Gastroesophageal sphincter (tissue), 4 donors: ENCODE results near the gene F2R. TPM values are rescaled to one million over a fixed set of nuclear protein-coding genes. Genes with fewer than 3 reads are reported as not detected.

Experiments
- ATAC-seq: fragments of 150-250 bp; one replicate; pipeline ENCODE4 v1.9.1; 2016; ENCODE audit warnings: mild to moderate bottlenecking, moderate library complexity
- H3K27ac ChIP-seq, 4 donors: fragments of 200-600 bp; sonication (generic) in 3 of 4; 1 replicate in 3 of 4; 2 replicates in 1 of 4; pipeline ENCODE4 v1.5.1; 2016 to 2019
- H3K27me3 ChIP-seq: fragments of 200-600 bp; sonication (generic); one replicate; pipeline ENCODE4 v1.5.1; 2019
- H3K36me3 ChIP-seq, 2 donors: fragments of 200-600 bp; sonication (generic); one replicate each; pipeline ENCODE4 v1.5.1; 2019; ENCODE audit warnings: control low read depth in 1 of 2
- H3K4me1 ChIP-seq, 3 donors: fragments of 200-600 bp; sonication (generic); 1 replicate in 2 of 3; 2 replicates in 1 of 3; pipeline ENCODE4 v1.5.1; 2016 to 2019; ENCODE audit warnings: control low read depth in 2 of 3
- H3K4me3 ChIP-seq, 2 donors: fragments of 200-600 bp; sonication (generic); one replicate each; pipeline ENCODE4 v1.5.1; 2019; ENCODE audit warnings: mild to moderate bottlenecking in 1 of 2, moderate library complexity in 1 of 2
- H3K9me3 ChIP-seq, 3 donors: fragments of 200-600 bp; sonication (generic); one replicate each; pipeline ENCODE4 v1.5.1; 2017 to 2019; ENCODE audit warnings: control low read depth in 2 of 3
- EP300 ChIP-seq: sonication (generic); formaldehyde crosslinking; IDR thresholded peaks from one replicate; pipeline ENCODE4 v1.6.1; 2017; ENCODE audit warnings: antibody characterized with exemption, mild to moderate bottlenecking
- POLR2A ChIP-seq, 2 donors: fragments of 450-650 bp; IDR thresholded peaks; one replicate each; pipeline ENCODE4 v1.6.1; 2017; ENCODE audit warnings: antibody characterized with exemption in 2 of 2, mild to moderate bottlenecking in 2 of 2, moderate library complexity in 1 of 2
- POLR2AphosphoS5 ChIP-seq: sonication (generic); formaldehyde crosslinking; IDR thresholded peaks from one replicate; pipeline ENCODE4 v1.6.1; 2017; ENCODE audit warnings: antibody characterized with exemption
- WGBS, 2 donors: methylation state at CpG; one replicate each; pipeline ENCODE4 v1.1.5; 2018; ENCODE audit warnings: low coverage in 1 of 2; 5-methylcytosine and 5-hydroxymethylcytosine counted together
- small RNA-seq, 4 donors: library from RNA; depleted of rRNA; stranded (forward); fragments of <200 nt; gene quantifications; one replicate each; pipeline ENCODE3, GENCODE V24; 2016
- total RNA-seq, 4 donors: library from RNA; depleted of rRNA; stranded (reverse); fragments of >200 nt; gene quantifications; one replicate each; pipeline ENCODE4 v1.1.0, GENCODE V29; 2016
- TF ChIP-seq, protein P1 (sequence below), 4 experiments: fragments of 200-600 bp in 2 of 4; fragments of 450-650 bp in 2 of 4; sonication (generic) in 1 of 4; IDR thresholded peaks; one replicate each; pipeline ENCODE4 v1.5.1; 2017 to 2019; ENCODE audit warnings: antibody characterized with exemption in 4 of 4, mild to moderate bottlenecking in 2 of 4, moderate library complexity in 2 of 4

The F2R gene
- total RNA-seq, 4 donors from 2014 or later, result 7.5 to 20.9 (median 11.3) TPM

DNA sequence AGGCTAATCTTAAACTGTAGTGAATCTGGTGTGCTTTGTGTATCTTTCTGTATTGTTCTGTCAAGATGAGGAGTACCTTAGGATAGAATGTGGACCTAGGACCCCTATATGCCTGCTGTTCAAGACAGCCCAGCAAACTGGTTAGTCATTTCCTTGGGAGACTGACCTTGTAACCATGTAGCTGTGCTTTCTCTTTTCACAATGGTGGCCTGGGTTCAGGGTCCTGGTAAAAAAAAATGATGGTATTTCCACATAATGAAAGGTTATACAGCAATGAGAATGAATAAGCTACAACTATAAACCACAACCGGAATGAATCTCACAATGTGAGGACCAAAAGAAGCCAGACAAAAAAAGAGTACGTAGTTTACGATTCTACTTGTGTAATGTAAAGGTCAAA, 66.5 kb downstream of the F2R start:
- 92 to 95% methylated on average over 3 of the region's 3 CpGs for WGBS, 2 donors
- no peak for ATAC-seq
- TF ChIP-seq POLR2A (IDR thresholded peaks at IDR 0.05) (no peak), EP300 (no peak), POLR2AphosphoS5 (no peak)
- TF ChIP-seq, protein P1, sequence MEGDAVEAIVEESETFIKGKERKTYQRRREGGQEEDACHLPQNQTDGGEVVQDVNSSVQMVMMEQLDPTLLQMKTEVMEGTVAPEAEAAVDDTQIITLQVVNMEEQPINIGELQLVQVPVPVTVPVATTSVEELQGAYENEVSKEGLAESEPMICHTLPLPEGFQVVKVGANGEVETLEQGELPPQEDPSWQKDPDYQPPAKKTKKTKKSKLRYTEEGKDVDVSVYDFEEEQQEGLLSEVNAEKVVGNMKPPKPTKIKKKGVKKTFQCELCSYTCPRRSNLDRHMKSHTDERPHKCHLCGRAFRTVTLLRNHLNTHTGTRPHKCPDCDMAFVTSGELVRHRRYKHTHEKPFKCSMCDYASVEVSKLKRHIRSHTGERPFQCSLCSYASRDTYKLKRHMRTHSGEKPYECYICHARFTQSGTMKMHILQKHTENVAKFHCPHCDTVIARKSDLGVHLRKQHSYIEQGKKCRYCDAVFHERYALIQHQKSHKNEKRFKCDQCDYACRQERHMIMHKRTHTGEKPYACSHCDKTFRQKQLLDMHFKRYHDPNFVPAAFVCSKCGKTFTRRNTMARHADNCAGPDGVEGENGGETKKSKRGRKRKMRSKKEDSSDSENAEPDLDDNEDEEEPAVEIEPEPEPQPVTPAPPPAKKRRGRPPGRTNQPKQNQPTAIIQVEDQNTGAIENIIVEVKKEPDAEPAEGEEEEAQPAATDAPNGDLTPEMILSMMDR (IDR thresholded peaks at IDR 0.05), result no peak
- Histone ChIP-seq H3K27me3 (no peaks in the 10 kb centered on the region), H3K27ac (no peak overlapping the region), H3K4me1 (peaks cover 0 to 8% (median 0%) of the 10 kb centered on the region in 3 donors), H3K36me3 (no peaks in the 10 kb centered on the region), H3K9me3 (no peaks in the 10 kb centered on the region), H3K4me3 (no peak overlapping the region)

Small RNA genes lying within 50 kb of the gene (small RNA-seq; reads per million reads assigned to genes)
- 0 reads per million in 4 donors for gene RF02154
- gene RF02155, result 0 reads per million in 4 donors

Other genes starting within 250 kb of the F2R start
- 1 to 10 TPM; 2.4 to 8.4 (median 5.1) TPM for gene F2RL2, start 92.7 kb upstream of the F2R start, total RNA-seq
- gene F2RL1, start 102.9 kb downstream of the F2R start, total RNA-seq, result 1 to 10 TPM in 1 of 4 donors, under 1 TPM in 2, not detected in 1; 0.50 to 3.4 (median 0.81) TPM
- not detected for gene S100Z, start 133.9 kb downstream of the F2R start, total RNA-seq
- 1 to 10 TPM in 3 of 4 donors, not detected in 1; 1.7 to 4.0 (median 2.3) TPM for gene CRHBP, start 236.9 kb downstream of the F2R start, total RNA-seq